Right lobe of liver (tissue), 6 donors: ENCODE results near the gene LCN2. TPM values are rescaled to one million over a fixed set of nuclear protein-coding genes. Genes with fewer than 3 reads are reported as not detected.
A peak's percentile ranks its signal among the peaks of the same experiment; 100 is the strongest.

Experiments
- ATAC-seq, 4 donors: fragments of 200-7000 bp; cut with Tn5 transposase; one replicate each; pipeline ENCODE4 v1.9.1; 2020; ENCODE audit warnings: mild to moderate bottlenecking in 4 of 4, moderate library complexity in 4 of 4
- DNase-seq, 3 donors: peaks; one replicate each; pipeline ENCODE4 v3.0.0-alpha.2; 2020
- H3K27ac ChIP-seq, 3 donors: fragments of 200-600 bp; one replicate each; pipeline ENCODE4 v1.8.0; 2022
- H3K27me3 ChIP-seq, 2 donors: fragments of 200-600 bp; one replicate each; pipeline ENCODE4 v1.8.0; 2022
- H3K36me3 ChIP-seq, 4 donors: fragments of 200-600 bp; sonication (generic) in 1 of 4; one replicate each; pipeline versions ENCODE4 v1.5.1 to v1.8.0; 2017 to 2022; ENCODE audit warnings: control low read depth in 1 of 4
- H3K4me1 ChIP-seq, 4 donors: fragments of 200-600 bp; sonication (generic) in 1 of 4; one replicate each; pipeline versions ENCODE4 v1.5.1 to v1.8.0; 2017 to 2022; ENCODE audit warnings: control low read depth in 1 of 4
- H3K4me3 ChIP-seq, 3 donors: fragments of 200-600 bp; one replicate each; pipeline ENCODE4 v1.8.0; 2022
- H3K9me3 ChIP-seq, 4 donors: fragments of 200-600 bp; sonication (generic) in 1 of 4; one replicate each; pipeline versions ENCODE4 v1.5.1 to v1.8.0; 2017 to 2022; ENCODE audit warnings: control low read depth in 1 of 4
- CTCF ChIP-seq, 4 donors: fragments of 200-600 bp in 3 of 4; fragments of 450-650 bp in 1 of 4; IDR thresholded peaks; one replicate each; pipeline versions ENCODE4 v1.5.1 to v1.8.0; 2016 to 2022; ENCODE audit warnings: antibody characterized with exemption in 4 of 4, mild to moderate bottlenecking in 2 of 4
- POLR2A ChIP-seq: fragments of 450-650 bp; IDR thresholded peaks from one replicate; pipeline ENCODE4 v1.6.1; 2017; ENCODE audit warnings: antibody characterized with exemption, mild to moderate bottlenecking
- WGBS: methylation state at CpG from one replicate; pipeline ENCODE4 v1.1.6; 2018; ENCODE audit warnings: low coverage, low lambda C conversion rate; ENCODE audit not compliant: insufficient coverage; ENCODE audit errors: missing lambda C conversion rate; 5-methylcytosine and 5-hydroxymethylcytosine counted together
- intact Hi-C, 2 donors: fragments of 100-400 bp; cut with DNase I; formaldehyde crosslinking; loops; one replicate each; pipeline versions ENCODE4 v1.11.2 to v1.14.1; 2022
- total RNA-seq, 6 experiments: library from RNA; depleted of rRNA in 2 of 6; stranded (reverse); fragments of >200 nt in 2 of 6; fragmentation: NEBNext Ultra II Directional in 3 of 6; extraction: Animal tissue kit (Norgen Biotek cat#: 25700) in 3 of 6; gene quantifications; one replicate each; pipeline versions ENCODE4 v1.1.0 to v1.2.4, GENCODE V29; 2016 to 2023
- donor health status: DM: no; HTN: yes; CAD: no.
- donor health status: DM: no; HTN: no; CAD: no.
- donor health status: DM: no; HTN: no; CAD: no.
- donor health status: DM: no; HTN: yes; CAD: no.
- donor health status: DM: no; HTN: yes; CAD: no.

The LCN2 gene
- total RNA-seq, 6 experiments from 2014 or later: 2.7 to 81.8 (median 18.1) TPM

- Histone ChIP-seq H3K4me3 (no peak overlapping the region), H3K27me3 (no peaks in the 10 kb centered on the region), H3K9me3 (no peaks in the 10 kb centered on the region), H3K4me1 (peaks cover 0 to 35% (median 16%) of the 10 kb centered on the region in 4 donors), H3K27ac (peak overlapping the region in 2 of 3 donors; percentile 94 to 96), H3K36me3 (no peaks in the 10 kb centered on the region)
- no peak for TF ChIP-seq CTCF (IDR thresholded peaks at IDR 0.05)
- TF ChIP-seq POLR2A: no peak
- intact Hi-C loops: no loop called here
- DNase-seq (peak in 2 of 3 donors; percentile 51), ATAC-seq (no peak)
- 82% methylated on average over 10 of the region's 16 CpGs for WGBS
Observed at GRCh38 chr9:128116104-128117083, 32.9 kb upstream of the LCN2 start.

- H3K36me3 ChIP-seq: peaks cover 0 to 12% (median 6%) of the 10 kb centered on the region in 4 donors
- H3K4me3 ChIP-seq: no peak overlapping the region
- TF ChIP-seq CTCF (IDR thresholded peaks at IDR 0.05) (peak; percentile 100), POLR2A (no peak)
- H3K27me3 ChIP-seq: no peaks in the 10 kb centered on the region
- peak; percentile 67 to 80 (median 68) for ATAC-seq
- intact Hi-C loops: no loop called here
- DNase-seq: peak; percentile 92 to 96 (median 94)
- 17% methylated on average over 15 of the region's 27 CpGs for WGBS
- peaks cover 0 to 30% (median 16%) of the 10 kb centered on the region in 4 donors for H3K4me1 ChIP-seq
- H3K9me3 ChIP-seq: no peaks in the 10 kb centered on the region
- H3K27ac ChIP-seq: peak overlapping the region in 2 of 3 donors; percentile 94 to 96
Observed at GRCh38 chr9:128117613-128118471, 31.4 kb upstream of the LCN2 start.

- Histone ChIP-seq H3K27ac (no peak overlapping the region), H3K9me3 (no peaks in the 10 kb centered on the region), H3K4me1 (peaks cover 0 to 30% (median 16%) of the 10 kb centered on the region in 4 donors), H3K27me3 (no peaks in the 10 kb centered on the region), H3K36me3 (peaks cover 0 to 15% (median 7%) of the 10 kb centered on the region in 4 donors), H3K4me3 (no peak overlapping the region)
- 32% methylated on average over 3 of the region's 3 CpGs for WGBS
- peak in 2 of 3 donors; percentile 22 to 29 for DNase-seq
- no peak for TF ChIP-seq POLR2A
- TF ChIP-seq CTCF (IDR thresholded peaks at IDR 0.05): no peak
- no peak for ATAC-seq
- intact Hi-C loops: no loop called here
Observed at GRCh38 chr9:128118472-128118857, 30.8 kb upstream of the LCN2 start.

GRCh38 chr9:128118971-128119665 lies 30.1 kb upstream of the LCN2 start:
- intact Hi-C loops: no loop called here
- peak in 2 of 3 donors; percentile 43 to 46 for DNase-seq

More at GRCh38 chr9:128118971-128119665, 30.1 kb upstream of the LCN2 start:
- 60% methylated on average over 5 of the region's 15 CpGs for WGBS
- H3K36me3 ChIP-seq: peaks cover 0 to 21% (median 8%) of the 10 kb centered on the region in 4 donors
- no peak overlapping the region for H3K4me3 ChIP-seq
- TF ChIP-seq POLR2A (no peak), CTCF (IDR thresholded peaks at IDR 0.05) (no peak)
- no peaks in the 10 kb centered on the region for H3K27me3 ChIP-seq
- no peaks in the 10 kb centered on the region for H3K9me3 ChIP-seq
- ATAC-seq: no peak
- H3K27ac ChIP-seq: no peak overlapping the region
- H3K4me1 ChIP-seq: peaks cover 0 to 28% (median 16%) of the 10 kb centered on the region in 4 donors
